ENCODE results near the gene SLC25A13.
"Not testable (repeated sequence)": the region's sequence is repeated elsewhere in the genome, so short reads cannot be mapped to it uniquely, and the experiment has no call there.

The SLC25A13 gene

GRCh38 chr7:96332325-96332724 is 10.4 kb upstream of the SLC25A13 start:
- no peaks in the 10 kb centered on the region for H3K9me3 Mint-ChIP-seq
- H3K4me3 Mint-ChIP-seq, result no peak overlapping the region
- no peaks in the 10 kb centered on the region for H3K36me3 Mint-ChIP-seq
- H3K27me3 Mint-ChIP-seq, result peaks cover 4% of the 10 kb centered on the region
- ATAC-seq (ENCODE audit: low read depth), result no peak
- H3K4me1 Mint-ChIP-seq, result no peaks in the 10 kb centered on the region
- H3K27ac Mint-ChIP-seq, result no peak overlapping the region
- no peak for DNase-seq (ENCODE audit: low spot score in 2 of 2)

GRCh38 chr7:96331775-96332174 is 9.9 kb upstream of the SLC25A13 start:
- Mint-ChIP-seq H3K27ac (no peak overlapping the region), H3K36me3 (no peaks in the 10 kb centered on the region), H3K4me3 (no peak overlapping the region), H3K4me1 (peaks cover 4% of the 10 kb centered on the region), H3K27me3 (peaks cover 4% of the 10 kb centered on the region), H3K9me3 (no peaks in the 10 kb centered on the region)
- no peak for ATAC-seq (ENCODE audit: low read depth)
- DNase-seq (ENCODE audit: low spot score in 2 of 2), result no peak

GRCh38 chr7:96331233-96331632 is 9.3 kb upstream of the SLC25A13 start:
- no peak for DNase-seq (ENCODE audit: low spot score in 2 of 2)
- H3K4me3 Mint-ChIP-seq, result no peak overlapping the region
- no peak overlapping the region for H3K27ac Mint-ChIP-seq
- H3K4me1 Mint-ChIP-seq, result peaks cover 8% of the 10 kb centered on the region
- peaks cover 3% of the 10 kb centered on the region for H3K9me3 Mint-ChIP-seq
- ATAC-seq (ENCODE audit: low read depth), result no peak
- peaks cover 1% of the 10 kb centered on the region for H3K36me3 Mint-ChIP-seq
- H3K27me3 Mint-ChIP-seq, result peaks cover 2% of the 10 kb centered on the region

GRCh38 chr7:96330193-96330592 is 8.3 kb upstream of the SLC25A13 start:
- Mint-ChIP-seq H3K27me3 (peaks cover 2% of the 10 kb centered on the region), H3K9me3 (peaks cover 6% of the 10 kb centered on the region), H3K4me1 (peaks cover 10% of the 10 kb centered on the region), H3K4me3 (no peak overlapping the region), H3K36me3 (peaks cover 4% of the 10 kb centered on the region), H3K27ac (no peak overlapping the region)
- DNase-seq (ENCODE audit: low spot score in 2 of 2) (no peak), ATAC-seq (ENCODE audit: low read depth) (no peak)

GRCh38 chr7:96329241-96329640 is 7.3 kb upstream of the SLC25A13 start:
- ATAC-seq (ENCODE audit: low read depth), result no peak

GRCh38 chr7:96328016-96328415 is 6.1 kb upstream of the SLC25A13 start:
- Mint-ChIP-seq H3K4me1 (peaks cover 10% of the 10 kb centered on the region), H3K36me3 (peaks cover 4% of the 10 kb centered on the region), H3K4me3 (no peak overlapping the region), H3K27me3 (peaks cover 2% of the 10 kb centered on the region), H3K9me3 (peaks cover 6% of the 10 kb centered on the region), H3K27ac (peak overlapping the region; percentile 81)
- no peak for DNase-seq (ENCODE audit: low spot score in 2 of 2)
- ATAC-seq (ENCODE audit: low read depth), result no peak

More at GRCh38 chr7:96329241-96329640, 7.3 kb upstream of the SLC25A13 start:
- Mint-ChIP-seq H3K4me1 (peaks cover 10% of the 10 kb centered on the region), H3K36me3 (peaks cover 4% of the 10 kb centered on the region), H3K27me3 (peaks cover 2% of the 10 kb centered on the region), H3K27ac (no peak overlapping the region), H3K9me3 (peaks cover 6% of the 10 kb centered on the region), H3K4me3 (no peak overlapping the region)
- DNase-seq (ENCODE audit: low spot score in 2 of 2), result no peak

- Mint-ChIP-seq H3K4me1 (peaks cover 10% of the 10 kb centered on the region), H3K4me3 (no peak overlapping the region), H3K36me3 (peaks cover 4% of the 10 kb centered on the region), H3K27me3 (no peaks in the 10 kb centered on the region), H3K27ac (peak overlapping the region; percentile 81), H3K9me3 (peaks cover 6% of the 10 kb centered on the region)
- DNase-seq (ENCODE audit: low spot score in 2 of 2) (no peak), ATAC-seq (ENCODE audit: low read depth) (no peak)
These were observed 5.5 kb upstream of the SLC25A13 start for GRCh38 chr7:96327429-96327828.

GRCh38 chr7:96326752-96327151 is 4.9 kb upstream of the SLC25A13 start:
- H3K27me3 Mint-ChIP-seq, H3K9me3 Mint-ChIP-seq, H3K36me3 Mint-ChIP-seq, H3K4me3 Mint-ChIP-seq: not testable (repeated sequence)
- ATAC-seq (ENCODE audit: low read depth) (peak; percentile 85), DNase-seq (ENCODE audit: low spot score in 2 of 2) (peak; percentile 24 to 63)
- peaks cover 10% of the 10 kb centered on the region for H3K4me1 Mint-ChIP-seq
- peak overlapping the region; percentile 99 for H3K27ac Mint-ChIP-seq

GRCh38 chr7:96322847-96323461 is 1.1 kb upstream of the SLC25A13 start:
- ATAC-seq (ENCODE audit: low read depth), result no peak

GRCh38 chr7:96322373-96322695 is 436 bp upstream of the SLC25A13 start:
- no peak for ATAC-seq (ENCODE audit: low read depth)
- Mint-ChIP-seq H3K36me3 (peaks cover 8% of the 10 kb centered on the region), H3K9me3 (peaks cover 6% of the 10 kb centered on the region), H3K27ac (peak overlapping the region; percentile 91), H3K4me1 (peaks cover 26% of the 10 kb centered on the region), H3K27me3 (no peaks in the 10 kb centered on the region), H3K4me3 (peak overlapping the region; percentile 86)
- no peak for DNase-seq (ENCODE audit: low spot score in 2 of 2)

More at GRCh38 chr7:96322847-96323461, 1.1 kb upstream of the SLC25A13 start:
- H3K27me3 Mint-ChIP-seq, result no peaks in the 10 kb centered on the region
- H3K36me3 Mint-ChIP-seq, result peaks cover 5% of the 10 kb centered on the region
- H3K27ac Mint-ChIP-seq, result no peak overlapping the region
- peaks cover 23% of the 10 kb centered on the region for H3K4me1 Mint-ChIP-seq
- no peak overlapping the region for H3K4me3 Mint-ChIP-seq
- DNase-seq (ENCODE audit: low spot score in 2 of 2), result no peak
- peaks cover 6% of the 10 kb centered on the region for H3K9me3 Mint-ChIP-seq

GRCh38 chr7:96321031-96321657 is 754 bp downstream of the SLC25A13 start:
- no peaks in the 10 kb centered on the region for H3K27me3 Mint-ChIP-seq
- peak; percentile 32 for ATAC-seq (ENCODE audit: low read depth)
- H3K27ac Mint-ChIP-seq, result peak overlapping the region; percentile 91
- H3K4me1 Mint-ChIP-seq, result peaks cover 22% of the 10 kb centered on the region
- DNase-seq (ENCODE audit: low spot score in 2 of 2), result no peak
- peaks cover 2% of the 10 kb centered on the region for H3K9me3 Mint-ChIP-seq
- peak overlapping the region; percentile 86 for H3K4me3 Mint-ChIP-seq
- H3K36me3 Mint-ChIP-seq, result peaks cover 9% of the 10 kb centered on the region

- DNase-seq (ENCODE audit: low spot score in 2 of 2), result no peak
- H3K4me1 Mint-ChIP-seq, result peaks cover 22% of the 10 kb centered on the region
- H3K27ac Mint-ChIP-seq, result peak overlapping the region; percentile 91
- no peaks in the 10 kb centered on the region for H3K9me3 Mint-ChIP-seq
- peaks cover 8% of the 10 kb centered on the region for H3K36me3 Mint-ChIP-seq
- peak; percentile 19 for ATAC-seq (ENCODE audit: low read depth)
- no peaks in the 10 kb centered on the region for H3K27me3 Mint-ChIP-seq
- peak overlapping the region; percentile 86 for H3K4me3 Mint-ChIP-seq
These were observed 1.5 kb downstream of the SLC25A13 start for GRCh38 chr7:96320442-96320841.

- no peak for DNase-seq (ENCODE audit: low spot score in 2 of 2)
- ATAC-seq (ENCODE audit: low read depth), result no peak
- peaks cover 9% of the 10 kb centered on the region for H3K36me3 Mint-ChIP-seq
- peaks cover 30% of the 10 kb centered on the region for H3K4me1 Mint-ChIP-seq
- H3K27me3 Mint-ChIP-seq, result no peaks in the 10 kb centered on the region
- H3K4me3 Mint-ChIP-seq, result no peak overlapping the region
- H3K27ac Mint-ChIP-seq, result no peak overlapping the region
- H3K9me3 Mint-ChIP-seq, result no peaks in the 10 kb centered on the region
These were observed 2.5 kb downstream of the SLC25A13 start for GRCh38 chr7:96319439-96319838.

- Mint-ChIP-seq H3K27me3 (no peaks in the 10 kb centered on the region), H3K4me1 (peaks cover 41% of the 10 kb centered on the region)
These were observed 4.9 kb downstream of the SLC25A13 start for GRCh38 chr7:96316949-96317348.

GRCh38 chr7:96315125-96315512 is 6.8 kb downstream of the SLC25A13 start:
- H3K4me3 Mint-ChIP-seq, result no peak overlapping the region
- H3K27ac Mint-ChIP-seq, result no peak overlapping the region
- no peaks in the 10 kb centered on the region for H3K9me3 Mint-ChIP-seq
- H3K36me3 Mint-ChIP-seq, result peaks cover 21% of the 10 kb centered on the region
- H3K4me1 Mint-ChIP-seq, result peaks cover 41% of the 10 kb centered on the region
- DNase-seq (ENCODE audit: low spot score in 2 of 2) (no peak), ATAC-seq (ENCODE audit: low read depth) (no peak)
- no peaks in the 10 kb centered on the region for H3K27me3 Mint-ChIP-seq

More at GRCh38 chr7:96316949-96317348, 4.9 kb downstream of the SLC25A13 start:
- peaks cover 21% of the 10 kb centered on the region for H3K36me3 Mint-ChIP-seq
- no peak overlapping the region for H3K27ac Mint-ChIP-seq
- ATAC-seq (ENCODE audit: low read depth) (no peak), DNase-seq (ENCODE audit: low spot score in 2 of 2) (no peak)
- no peaks in the 10 kb centered on the region for H3K9me3 Mint-ChIP-seq
- no peak overlapping the region for H3K4me3 Mint-ChIP-seq

Data from memory B cell (primary cell).